Prostate gland (tissue), 2 donors: ENCODE measurements around the gene IKBKG.

ENCODE experiments used
- POLR2A ChIP-seq: fragments of 450-650 bp; IDR thresholded peaks from one replicate; pipeline ENCODE4 v1.6.1; 2016; ENCODE audit warnings: antibody characterized with exemption, mild to moderate bottlenecking
- POLR2AphosphoS5 ChIP-seq: sonication (generic); formaldehyde crosslinking; IDR thresholded peaks from one replicate; pipeline ENCODE4 v1.6.1; 2017; ENCODE audit warnings: antibody characterized with exemption
- TF ChIP-seq, protein P1 (sequence below), 4 experiments: fragments of 200-600 bp in 2 of 4; fragments of 450-650 bp in 2 of 4; sonication (generic) in 2 of 4; IDR thresholded peaks; 1 replicate in 3 of 4; 2 replicates in 1 of 4; pipeline ENCODE4 v1.5.1; 2016 to 2019; ENCODE audit warnings: antibody characterized with exemption in 4 of 4, mild to moderate bottlenecking in 2 of 4, moderate library complexity in 2 of 4

DNA sequence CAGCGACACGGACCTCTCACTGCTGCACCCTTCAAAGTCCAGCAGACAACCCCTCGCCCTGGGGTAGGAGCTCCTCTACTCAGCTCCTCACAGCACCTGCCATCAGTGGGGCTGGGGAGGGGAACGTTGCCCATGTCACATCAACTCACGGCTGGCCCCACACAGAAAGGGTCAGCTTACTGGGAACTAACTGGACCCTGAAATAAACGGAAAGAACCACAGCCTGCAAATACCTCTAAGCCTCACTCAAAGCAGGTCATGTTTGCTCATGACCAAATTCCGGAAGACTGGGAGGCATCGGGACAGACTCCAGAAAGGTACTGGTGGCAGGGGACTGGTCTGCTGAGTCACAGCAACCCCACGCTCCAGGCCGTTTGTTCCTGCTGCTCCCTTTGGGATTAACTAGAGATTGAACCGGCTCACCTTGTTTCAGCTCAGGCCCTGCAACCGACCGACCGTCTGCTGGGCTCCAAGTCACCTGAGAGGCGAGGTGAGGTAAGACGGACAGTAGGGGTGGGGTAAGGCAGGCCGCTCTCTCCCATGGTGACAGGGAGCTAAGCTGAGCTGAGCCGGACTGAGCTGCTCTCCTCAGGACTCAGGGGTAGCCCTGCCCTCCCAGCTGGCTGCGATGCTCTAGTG, 6.4 kb upstream of the IKBKG start:
- TF ChIP-seq, protein P1, sequence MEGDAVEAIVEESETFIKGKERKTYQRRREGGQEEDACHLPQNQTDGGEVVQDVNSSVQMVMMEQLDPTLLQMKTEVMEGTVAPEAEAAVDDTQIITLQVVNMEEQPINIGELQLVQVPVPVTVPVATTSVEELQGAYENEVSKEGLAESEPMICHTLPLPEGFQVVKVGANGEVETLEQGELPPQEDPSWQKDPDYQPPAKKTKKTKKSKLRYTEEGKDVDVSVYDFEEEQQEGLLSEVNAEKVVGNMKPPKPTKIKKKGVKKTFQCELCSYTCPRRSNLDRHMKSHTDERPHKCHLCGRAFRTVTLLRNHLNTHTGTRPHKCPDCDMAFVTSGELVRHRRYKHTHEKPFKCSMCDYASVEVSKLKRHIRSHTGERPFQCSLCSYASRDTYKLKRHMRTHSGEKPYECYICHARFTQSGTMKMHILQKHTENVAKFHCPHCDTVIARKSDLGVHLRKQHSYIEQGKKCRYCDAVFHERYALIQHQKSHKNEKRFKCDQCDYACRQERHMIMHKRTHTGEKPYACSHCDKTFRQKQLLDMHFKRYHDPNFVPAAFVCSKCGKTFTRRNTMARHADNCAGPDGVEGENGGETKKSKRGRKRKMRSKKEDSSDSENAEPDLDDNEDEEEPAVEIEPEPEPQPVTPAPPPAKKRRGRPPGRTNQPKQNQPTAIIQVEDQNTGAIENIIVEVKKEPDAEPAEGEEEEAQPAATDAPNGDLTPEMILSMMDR (IDR thresholded peaks at IDR 0.05) = no peak
- TF ChIP-seq POLR2A (peak; percentile 17), POLR2AphosphoS5 (peak; percentile 53)
